OCI-LY1 (cell line): ENCODE results near the gene GDF9.

Source experiments
- H2AFZ ChIP-seq: fragments of 200-600 bp; sonication (generic), shearing (Covaris generic); 2 replicates; pipeline ENCODE4 v1.6.0; 2014; ENCODE audit warnings: antibody characterized with exemption, mild to moderate bottlenecking, low read length
- H3F3A ChIP-seq: fragments of 200-600 bp; sonication (generic), shearing (Covaris generic); 2 replicates; pipeline ENCODE4 v1.6.0; 2014; ENCODE audit warnings: mild to moderate bottlenecking, antibody characterized with exemption, low read length, moderate library complexity; ENCODE audit not compliant: insufficient read depth
- H3K27ac ChIP-seq: fragments of 200-600 bp; sonication (generic); 2 replicates; pipeline ENCODE4 v1.5.1; 2014; ENCODE audit warnings: low read length, mixed run types, mild to moderate bottlenecking, low read depth; ENCODE audit not compliant: poor library complexity, severe bottlenecking
- H3K27me3 ChIP-seq: fragments of 200-600 bp; sonication (generic); 2 replicates; pipeline ENCODE4 v1.6.0; 2014; ENCODE audit warnings: antibody characterized with exemption, mild to moderate bottlenecking, low read length, moderate library complexity; ENCODE audit not compliant: insufficient read depth
- H3K36me3 ChIP-seq: fragments of 200-600 bp; sonication (generic); 2 replicates; pipeline ENCODE4 v1.6.1; 2014; ENCODE audit warnings: mild to moderate bottlenecking, antibody characterized with exemption, low read length, moderate library complexity, mixed read lengths; ENCODE audit not compliant: insufficient read depth
- H3K4me1 ChIP-seq: fragments of 200-600 bp; sonication (generic); 2 replicates; pipeline ENCODE4 v1.5.1; 2014; ENCODE audit warnings: mild to moderate bottlenecking, low read length, moderate library complexity; ENCODE audit not compliant: insufficient read depth, severe bottlenecking
- H3K4me2 ChIP-seq: fragments of 200-600 bp; sonication (generic), shearing (Covaris generic); 2 replicates; pipeline ENCODE4 v1.6.1; 2014; ENCODE audit warnings: low read length
- H3K4me3 ChIP-seq: fragments of 200-600 bp; sonication (generic); 2 replicates; pipeline ENCODE4 v1.5.1; 2014; ENCODE audit warnings: low read length, low read depth, mild to moderate bottlenecking, mixed read lengths; ENCODE audit not compliant: poor library complexity, severe bottlenecking
- H3K79me2 ChIP-seq: fragments of 200-600 bp; shearing (Covaris generic); 2 replicates; pipeline ENCODE4 v1.6.1; 2016; ENCODE audit warnings: mixed run types, low read length, mixed read lengths; ENCODE audit not compliant: insufficient read depth
- H3K9ac ChIP-seq: fragments of 200-600 bp; sonication (generic), shearing (Covaris generic); 2 replicates; pipeline ENCODE4 v1.6.1; 2014; ENCODE audit warnings: mild to moderate bottlenecking, low read length, mixed read lengths
- H3K9me2 ChIP-seq: fragments of 200-600 bp; sonication (generic), shearing (Covaris generic); 2 replicates; pipeline ENCODE4 v1.6.1; 2014; ENCODE audit warnings: low read depth, mild to moderate bottlenecking, low read length, mixed read lengths
- H3K9me3 ChIP-seq: fragments of 200-600 bp; shearing (Covaris generic); 2 replicates; pipeline ENCODE4 v1.6.1; 2014; ENCODE audit warnings: low read length, mixed read lengths
- H4K20me1 ChIP-seq: fragments of 200-600 bp; sonication (generic), shearing (Covaris generic); 2 replicates; pipeline ENCODE4 v1.6.0; 2016; ENCODE audit warnings: mild to moderate bottlenecking, low read length; ENCODE audit not compliant: insufficient read depth
- CTCF ChIP-seq: fragments of 200-600 bp; sonication (generic), shearing (Covaris generic); IDR thresholded peaks from 2 replicates; pipeline ENCODE4 v1.5.1; 2017; ENCODE audit warnings: mild to moderate bottlenecking, antibody characterized with exemption, low read length, moderate library complexity, mixed read lengths
- EZH2 ChIP-seq: fragments of 200-600 bp; sonication (generic), shearing (Covaris generic); IDR thresholded peaks from 2 replicates; pipeline ENCODE4 v1.8.0; 2017; ENCODE audit warnings: borderline replicate concordance, mixed run types, mild to moderate bottlenecking, antibody characterized with exemption, low read length, moderate library complexity, mixed read lengths

GDF9 gene

GRCh38 chr5:132850066-132850465 lies 16.2 kb downstream of the GDF9 start:
- H2AFZ ChIP-seq = no peak overlapping the region
- H3K79me2 ChIP-seq = no peaks in the 10 kb centered on the region
- no peaks in the 10 kb centered on the region for H4K20me1 ChIP-seq
- H3K27ac ChIP-seq = no peak overlapping the region
- H3F3A ChIP-seq = no peaks in the 10 kb centered on the region
- H3K9me2 ChIP-seq = no peaks in the 10 kb centered on the region
- no peak overlapping the region for H3K9ac ChIP-seq
- H3K4me2 ChIP-seq = no peak overlapping the region
- no peak overlapping the region for H3K4me3 ChIP-seq
- no peaks in the 10 kb centered on the region for H3K9me3 ChIP-seq
- TF ChIP-seq EZH2 (no peak), CTCF (no peak)
- H3K36me3 ChIP-seq = no peaks in the 10 kb centered on the region
- no peaks in the 10 kb centered on the region for H3K4me1 ChIP-seq
- no peaks in the 10 kb centered on the region for H3K27me3 ChIP-seq

GRCh38 chr5:132849347-132849746 lies 16.9 kb downstream of the GDF9 start:
- TF ChIP-seq EZH2 = no peak
- no peak for TF ChIP-seq CTCF
- Histone ChIP-seq H3K4me3 (no peak overlapping the region), H3K9me3 (no peaks in the 10 kb centered on the region), H3F3A (no peaks in the 10 kb centered on the region), H3K79me2 (no peaks in the 10 kb centered on the region), H3K4me2 (no peak overlapping the region), H2AFZ (no peak overlapping the region), H3K9ac (no peak overlapping the region), H3K36me3 (no peaks in the 10 kb centered on the region), H4K20me1 (no peaks in the 10 kb centered on the region), H3K4me1 (no peaks in the 10 kb centered on the region), H3K9me2 (no peaks in the 10 kb centered on the region), H3K27me3 (no peaks in the 10 kb centered on the region), H3K27ac (no peak overlapping the region)

GRCh38 chr5:132848270-132848669 lies 18.0 kb downstream of the GDF9 start:
- no peak overlapping the region for H3K9ac ChIP-seq
- no peaks in the 10 kb centered on the region for H3K36me3 ChIP-seq
- no peaks in the 10 kb centered on the region for H3K27me3 ChIP-seq
- no peak overlapping the region for H3K4me3 ChIP-seq
- no peak overlapping the region for H3K27ac ChIP-seq
- H3K4me2 ChIP-seq = no peak overlapping the region
- no peaks in the 10 kb centered on the region for H3K79me2 ChIP-seq
- no peaks in the 10 kb centered on the region for H3F3A ChIP-seq
- H3K4me1 ChIP-seq = no peaks in the 10 kb centered on the region
- H2AFZ ChIP-seq = no peak overlapping the region
- no peak for TF ChIP-seq EZH2
- TF ChIP-seq CTCF = no peak
- H3K9me2 ChIP-seq = no peaks in the 10 kb centered on the region
- no peaks in the 10 kb centered on the region for H4K20me1 ChIP-seq
- H3K9me3 ChIP-seq = no peaks in the 10 kb centered on the region
